ENCODE measurements around the gene SIRPB1.
"Not testable (repeated sequence)": the region's sequence is repeated elsewhere in the genome, so short reads cannot be mapped to it uniquely, and the experiment has no call there.

Gene SIRPB1

GRCh38 chr20:1619861-1620444 is at the start of gene SIRPB1:
Gene SIRPB1 (minus strand): TSS chr20:1620009. CDS start chr20:1619944, 65 bp downstream.
- no peak for DNase-seq

- DNase-seq, result no peak
Measured at GRCh38 chr20:1669304-1669703, 49.5 kb upstream of the SIRPB1 start.

GRCh38 chr20:1667502-1668085 is 47.8 kb upstream of the SIRPB1 start:
- DNase-seq, result no peak

- no peak for DNase-seq
Measured at GRCh38 chr20:1666802-1667201, 47.0 kb upstream of the SIRPB1 start.

- no peak for DNase-seq
Measured at GRCh38 chr20:1665345-1665744, 45.5 kb upstream of the SIRPB1 start.

GRCh38 chr20:1664911-1665310 is 45.1 kb upstream of the SIRPB1 start:
- no peak for DNase-seq

- DNase-seq, result no peak
Measured at GRCh38 chr20:1663917-1664316, 44.1 kb upstream of the SIRPB1 start.

- no peak for DNase-seq
Measured at GRCh38 chr20:1661542-1662299, 41.9 kb upstream of the SIRPB1 start.

- no peak for DNase-seq
Measured at GRCh38 chr20:1660246-1660645, 40.4 kb upstream of the SIRPB1 start.

- DNase-seq, result no peak
Measured at GRCh38 chr20:1657556-1658334, 37.9 kb upstream of the SIRPB1 start, which contains the start of gene SIRPG. Gene SIRPG (minus strand): TSS chr20:1657779. CDS start chr20:1657714, 65 bp downstream.

- no peak for DNase-seq
Measured at GRCh38 chr20:1656844-1657243, 37.0 kb upstream of the SIRPB1 start.

GRCh38 chr20:1654996-1655395 is 35.2 kb upstream of the SIRPB1 start:
- DNase-seq, result no peak

- DNase-seq, result no peak
Measured at GRCh38 chr20:1652960-1653359, 33.2 kb upstream of the SIRPB1 start.

GRCh38 chr20:1652104-1652503 is 32.3 kb upstream of the SIRPB1 start:
- DNase-seq, result no peak

- DNase-seq, result peak in 1 of 3 experiments; percentile 33
Measured at GRCh38 chr20:1651268-1652058, 31.7 kb upstream of the SIRPB1 start.

GRCh38 chr20:1648101-1648500 is 28.3 kb upstream of the SIRPB1 start:
- DNase-seq, result no peak

- DNase-seq, result no peak
Measured at GRCh38 chr20:1646975-1647431, 27.2 kb upstream of the SIRPB1 start.

GRCh38 chr20:1644101-1644962 is 24.5 kb upstream of the SIRPB1 start:
- DNase-seq, result no peak

- DNase-seq, result not testable (repeated sequence)
Measured at GRCh38 chr20:1638643-1639042, 18.8 kb upstream of the SIRPB1 start.

- no peak for DNase-seq
Measured at GRCh38 chr20:1637755-1638154, 17.9 kb upstream of the SIRPB1 start.

GRCh38 chr20:1637226-1637625 is 17.4 kb upstream of the SIRPB1 start:
- DNase-seq, result no peak
